ENCODE measurements around the gene PSPC1. TPM values are rescaled to one million over a fixed set of nuclear protein-coding genes. Genes with fewer than 3 reads are reported as not detected.

PSPC1 gene
- total RNA-seq, 2 experiments from 2014 or later = 68.4 to 70.5 TPM

DNA sequence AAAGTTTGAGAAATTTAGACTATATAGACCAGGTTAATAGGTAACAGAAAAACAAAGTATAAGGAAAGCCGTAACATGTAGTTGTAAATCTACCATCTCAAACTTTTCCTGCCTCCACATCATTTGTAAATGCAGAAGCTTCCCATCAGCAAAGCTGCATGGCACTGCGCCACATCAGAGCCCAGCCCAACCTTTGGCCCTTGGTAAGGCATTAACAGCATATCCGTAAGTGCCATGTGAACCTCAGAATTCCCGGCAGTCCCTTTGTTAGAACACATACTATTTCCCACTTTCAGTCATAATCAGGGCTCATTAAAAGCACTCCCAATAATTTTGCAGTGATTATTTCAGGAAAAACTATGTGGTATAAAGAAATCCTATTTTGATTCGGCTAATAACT is 97.7 kb downstream of the PSPC1 start:
- H3K9me3 Mint-ChIP-seq = no peaks in the 10 kb centered on the region
- H3K4me1 Mint-ChIP-seq = peaks cover 17% of the 10 kb centered on the region
- CTCF ChIA-PET = no interaction called here
- H3K27ac Mint-ChIP-seq = no peak overlapping the region
- no peak for DNase-seq
- H3K4me3 Mint-ChIP-seq = no peak overlapping the region
- H3K27me3 Mint-ChIP-seq = no peaks in the 10 kb centered on the region
- peaks cover 9% of the 10 kb centered on the region for H3K36me3 Mint-ChIP-seq (ENCODE audit: low read depth)
- POLR2A ChIA-PET = no interaction called here

GRCh38 chr13:19681517-19681916 is 101.2 kb downstream of the PSPC1 start:
- POLR2A ChIA-PET = no interaction called here
- H3K27ac Mint-ChIP-seq = peak overlapping the region; percentile 64

DNA sequence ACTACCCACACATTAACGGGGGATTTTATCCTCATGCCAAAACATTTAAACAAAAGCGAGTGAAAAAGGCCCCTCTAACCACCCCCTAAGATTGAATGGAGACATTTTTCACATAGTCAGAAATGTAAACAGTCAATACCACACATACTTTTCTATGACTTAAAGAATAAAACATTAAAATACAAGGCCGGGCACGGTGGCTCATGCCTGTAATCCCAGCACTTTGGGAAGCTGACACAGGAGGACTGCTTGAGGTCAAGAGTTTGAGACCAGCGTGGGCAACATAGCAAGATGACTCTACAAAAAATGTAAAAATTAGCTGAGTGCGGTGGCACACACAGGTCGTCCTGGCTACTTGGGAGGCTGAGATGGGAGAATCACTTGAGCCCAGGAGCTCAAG is 102.0 kb downstream of the PSPC1 start:
- ChIA-PET POLR2A (no interaction called here), CTCF (no interaction called here)
- Mint-ChIP-seq H3K36me3 (ENCODE audit: low read depth) (peaks cover 20% of the 10 kb centered on the region), H3K27me3 (no peaks in the 10 kb centered on the region), H3K4me1 (peaks cover 20% of the 10 kb centered on the region), H3K4me3 (no peak overlapping the region), H3K9me3 (no peaks in the 10 kb centered on the region), H3K27ac (peak overlapping the region; percentile 36)
- no peak for DNase-seq

More at GRCh38 chr13:19681517-19681916, 101.2 kb downstream of the PSPC1 start:
- CTCF ChIA-PET = no interaction called here
- DNase-seq = no peak
- peaks cover 20% of the 10 kb centered on the region for H3K4me1 Mint-ChIP-seq
- no peaks in the 10 kb centered on the region for H3K9me3 Mint-ChIP-seq
- no peaks in the 10 kb centered on the region for H3K27me3 Mint-ChIP-seq
- peaks cover 15% of the 10 kb centered on the region for H3K36me3 Mint-ChIP-seq (ENCODE audit: low read depth)
- H3K4me3 Mint-ChIP-seq = no peak overlapping the region

DNA sequence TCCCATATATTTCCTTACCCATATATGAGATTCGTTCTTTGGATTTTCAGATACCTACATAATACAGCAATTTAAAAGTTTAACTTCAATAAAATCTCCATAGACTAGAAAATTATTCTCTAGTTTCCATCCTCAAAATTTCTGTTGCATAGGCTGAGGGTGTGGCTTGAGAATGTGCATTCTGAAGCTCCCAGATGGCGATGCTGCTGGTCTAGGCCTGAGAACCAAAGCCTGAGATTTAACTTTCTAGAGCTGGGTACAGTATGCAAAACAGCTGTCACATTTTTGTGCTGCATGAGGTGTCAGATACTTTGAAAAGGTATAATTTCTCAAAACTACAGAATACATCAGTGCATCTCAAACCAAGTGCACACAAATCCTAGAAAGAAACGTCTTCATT is 106.6 kb downstream of the PSPC1 start:
- no peak overlapping the region for H3K4me3 Mint-ChIP-seq
- ChIA-PET POLR2A (no interaction called here), CTCF (no interaction called here)
- H3K27me3 Mint-ChIP-seq = no peaks in the 10 kb centered on the region
- peak overlapping the region; percentile 73 for H3K27ac Mint-ChIP-seq
- H3K9me3 Mint-ChIP-seq = no peaks in the 10 kb centered on the region
- H3K36me3 Mint-ChIP-seq (ENCODE audit: low read depth) = peaks cover 48% of the 10 kb centered on the region
- DNase-seq = no peak
- peaks cover 3% of the 10 kb centered on the region for H3K4me1 Mint-ChIP-seq

- no peak overlapping the region for H3K27ac Mint-ChIP-seq
- POLR2A ChIA-PET = no interaction called here
- CTCF ChIA-PET = no interaction called here
- H3K27me3 Mint-ChIP-seq = no peaks in the 10 kb centered on the region
- H3K4me3 Mint-ChIP-seq = no peak overlapping the region
- no peak for DNase-seq
- no peaks in the 10 kb centered on the region for H3K9me3 Mint-ChIP-seq
- H3K4me1 Mint-ChIP-seq = peaks cover 3% of the 10 kb centered on the region
- peaks cover 57% of the 10 kb centered on the region for H3K36me3 Mint-ChIP-seq (ENCODE audit: low read depth)
Observed at GRCh38 chr13:19674898-19675297, 107.8 kb downstream of the PSPC1 start.

- Mint-ChIP-seq H3K27me3 (no peaks in the 10 kb centered on the region), H3K27ac (peak overlapping the region; percentile 82), H3K4me1 (peaks cover 3% of the 10 kb centered on the region), H3K36me3 (ENCODE audit: low read depth) (peaks cover 60% of the 10 kb centered on the region), H3K9me3 (no peaks in the 10 kb centered on the region), H3K4me3 (no peak overlapping the region)
- no peak for DNase-seq
- CTCF ChIA-PET = interaction anchor here (0.8 kb wide), 1 partner anchor 9 kb away, joined by 4 read pairs; no protein-coding TSS in a partner anchor
- POLR2A ChIA-PET = no interaction called here
Observed at GRCh38 chr13:19673473-19674430, 109.0 kb downstream of the PSPC1 start.

DNA sequence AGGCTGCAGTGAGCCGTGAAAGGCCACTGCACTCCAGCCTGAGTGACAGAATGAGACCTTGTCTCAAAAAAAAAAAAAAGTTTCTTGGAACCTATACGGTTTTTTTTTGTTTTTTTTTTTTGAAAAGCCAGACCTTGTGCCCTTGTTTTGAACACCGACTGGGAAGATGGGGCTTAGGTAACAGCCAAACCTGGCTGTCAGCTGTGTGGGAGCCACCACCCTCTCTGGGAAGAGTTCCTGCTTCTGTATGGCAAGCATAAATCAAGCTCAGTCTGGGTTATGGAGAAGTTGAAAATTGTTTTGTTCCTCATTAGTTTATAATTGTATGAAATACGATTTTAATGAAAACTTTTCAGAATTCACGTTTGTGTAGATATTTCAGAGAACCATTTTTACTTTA is 109.8 kb downstream of the PSPC1 start:
- ChIA-PET CTCF (interaction anchor here (0.6 to 0.8 kb wide), 2 partner anchors 10 to 388 kb away, joined by 3 to 4 read pairs; no protein-coding TSS in a partner anchor), POLR2A (no interaction called here)
- no peak for DNase-seq
- Mint-ChIP-seq H3K27ac (no peak overlapping the region), H3K9me3 (no peaks in the 10 kb centered on the region), H3K4me1 (peaks cover 1% of the 10 kb centered on the region), H3K27me3 (no peaks in the 10 kb centered on the region), H3K4me3 (no peak overlapping the region), H3K36me3 (ENCODE audit: low read depth) (peaks cover 64% of the 10 kb centered on the region)

DNA sequence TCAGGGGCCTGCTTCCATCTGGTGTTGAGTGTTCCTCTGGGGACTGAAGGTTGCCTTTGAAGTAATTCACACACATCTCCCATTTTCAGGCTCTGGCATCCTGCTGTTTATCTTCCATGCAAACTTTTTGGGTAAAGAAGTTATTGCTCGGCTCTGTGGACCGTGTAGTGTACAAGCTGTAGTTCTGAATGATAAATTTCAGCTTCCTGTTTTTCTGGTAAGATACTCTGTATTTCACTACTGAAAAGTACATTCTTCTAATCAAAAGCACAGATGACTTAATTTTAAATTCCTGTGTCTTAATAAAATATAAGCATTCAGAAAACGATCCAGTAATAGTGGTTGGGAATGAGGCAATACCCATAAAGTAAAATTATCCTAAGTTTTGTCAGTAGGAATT is 112.6 kb downstream of the PSPC1 start:
- H3K4me1 Mint-ChIP-seq = no peaks in the 10 kb centered on the region
- POLR2A ChIA-PET = no interaction called here
- CTCF ChIA-PET = no interaction called here
- no peak overlapping the region for H3K4me3 Mint-ChIP-seq
- no peak for DNase-seq
- H3K27me3 Mint-ChIP-seq = no peaks in the 10 kb centered on the region
- H3K36me3 Mint-ChIP-seq (ENCODE audit: low read depth) = peaks cover 68% of the 10 kb centered on the region
- H3K9me3 Mint-ChIP-seq = no peaks in the 10 kb centered on the region
- no peak overlapping the region for H3K27ac Mint-ChIP-seq

- POLR2A ChIA-PET = no interaction called here
- no peak for DNase-seq
- CTCF ChIA-PET = interaction anchor here (0.6 kb wide), 1 partner anchor 273 kb away, joined by 4 read pairs; no protein-coding TSS in a partner anchor
- Mint-ChIP-seq H3K27ac (no peak overlapping the region), H3K27me3 (no peaks in the 10 kb centered on the region), H3K4me3 (no peak overlapping the region), H3K4me1 (peaks cover 6% of the 10 kb centered on the region), H3K36me3 (ENCODE audit: low read depth) (peaks cover 69% of the 10 kb centered on the region), H3K9me3 (no peaks in the 10 kb centered on the region)
Observed at GRCh38 chr13:19668778-19669177, 114.0 kb downstream of the PSPC1 start.

DNA sequence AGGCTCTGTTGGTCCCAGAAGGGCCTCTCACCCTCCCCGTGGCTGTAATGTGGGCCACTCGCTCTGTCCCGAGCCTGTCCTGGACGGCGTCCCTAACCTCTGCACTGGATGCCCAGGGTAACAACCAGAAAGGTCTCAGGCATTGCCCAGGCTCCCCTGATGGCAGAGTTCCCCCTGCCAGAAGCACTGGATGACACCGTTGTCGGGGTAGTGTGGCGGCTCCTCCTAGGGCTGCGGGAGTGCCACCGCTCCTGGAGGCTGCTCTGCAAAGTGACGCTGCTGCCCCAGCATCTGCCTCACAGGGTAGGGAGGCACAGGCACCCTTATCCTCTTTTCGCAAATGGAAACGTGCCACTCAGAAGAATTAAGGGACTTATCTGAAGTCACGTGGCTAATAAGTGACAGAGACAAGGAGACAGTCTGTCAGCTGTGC is 117.3 kb downstream of the PSPC1 start:
- H3K36me3 Mint-ChIP-seq (ENCODE audit: low read depth) = peaks cover 72% of the 10 kb centered on the region
- peaks cover 6% of the 10 kb centered on the region for H3K4me1 Mint-ChIP-seq
- CTCF ChIA-PET = no interaction called here
- DNase-seq = no peak
- H3K4me3 Mint-ChIP-seq = no peak overlapping the region
- POLR2A ChIA-PET = no interaction called here
- no peak overlapping the region for H3K27ac Mint-ChIP-seq
- no peaks in the 10 kb centered on the region for H3K27me3 Mint-ChIP-seq
- H3K9me3 Mint-ChIP-seq = no peaks in the 10 kb centered on the region

- POLR2A ChIA-PET = no interaction called here
- H3K4me3 Mint-ChIP-seq = no peak overlapping the region
- peak overlapping the region; percentile 57 for H3K27ac Mint-ChIP-seq
- H3K36me3 Mint-ChIP-seq (ENCODE audit: low read depth) = peaks cover 67% of the 10 kb centered on the region
- peaks cover 6% of the 10 kb centered on the region for H3K4me1 Mint-ChIP-seq
- no peaks in the 10 kb centered on the region for H3K9me3 Mint-ChIP-seq
- DNase-seq = no peak
- CTCF ChIA-PET = interaction anchor here (0.6 kb wide), 1 partner anchor 18 kb away, joined by 3 read pairs; no protein-coding TSS in a partner anchor
- H3K27me3 Mint-ChIP-seq = no peaks in the 10 kb centered on the region
Observed at GRCh38 chr13:19664481-19665230, 118.1 kb downstream of the PSPC1 start.

GRCh38 chr13:19663416-19663979 is 119.2 kb downstream of the PSPC1 start:
- Mint-ChIP-seq H3K4me3 (no peak overlapping the region), H3K4me1 (peaks cover 6% of the 10 kb centered on the region)
- POLR2A ChIA-PET = no interaction called here

GRCh38 chr13:19661561-19661960 is 121.2 kb downstream of the PSPC1 start:
- no peak for DNase-seq

More at GRCh38 chr13:19663416-19663979, 119.2 kb downstream of the PSPC1 start:
- no peak for DNase-seq
- H3K36me3 Mint-ChIP-seq (ENCODE audit: low read depth) = peaks cover 68% of the 10 kb centered on the region
- CTCF ChIA-PET = no interaction called here
- no peaks in the 10 kb centered on the region for H3K9me3 Mint-ChIP-seq
- no peak overlapping the region for H3K27ac Mint-ChIP-seq
- H3K27me3 Mint-ChIP-seq = no peaks in the 10 kb centered on the region

More at GRCh38 chr13:19661561-19661960, 121.2 kb downstream of the PSPC1 start:
- Mint-ChIP-seq H3K36me3 (ENCODE audit: low read depth) (peaks cover 64% of the 10 kb centered on the region), H3K4me3 (no peak overlapping the region), H3K27me3 (no peaks in the 10 kb centered on the region), H3K4me1 (peaks cover 6% of the 10 kb centered on the region), H3K9me3 (no peaks in the 10 kb centered on the region), H3K27ac (no peak overlapping the region)
- ChIA-PET CTCF (no interaction called here), POLR2A (no interaction called here)

Measured in activated CD4-positive, alpha-beta T cell treated with anti-CD3 and anti-CD28 coated beads, Interleukin-2, amount 10 ng/mL, durations not matched to agents 7 days and 5 days (primary cell).